Measurements from ENCODE around the gene ACHE.
A peak's percentile ranks its signal among the peaks of the same experiment; 100 is the strongest.

GRCh38 chr7:100867776-100868485, 27.8 kb downstream of the ACHE start:
- no peak for TF ChIP-seq SPI1 (IDR thresholded peaks at IDR 0.05; ENCODE audit: low read depth, low read length)
- no peak for TF ChIP-seq POLR2AphosphoS5 (IDR thresholded peaks at IDR 0.05; ENCODE audit: low read depth, low read length)
- TF ChIP-seq POLR2A (IDR thresholded peaks at IDR 0.05; ENCODE audit: low read depth, low read length): peak; percentile 35; the same call in 1 of the 2 replicates
- TF ChIP-seq POU2F2 (IDR thresholded peaks at IDR 0.05; ENCODE audit: low read depth, low read length): no peak
- no peak for TF ChIP-seq TAF1 (IDR thresholded peaks at IDR 0.05; ENCODE audit: low read depth, low read length)
